Ureter (tissue), 1 donor: ENCODE data around the gene SFXN5. TPM values are rescaled to one million over a fixed set of nuclear protein-coding genes. Genes with fewer than 3 reads are reported as not detected.
A peak's percentile ranks its signal among the peaks of the same experiment; 100 is the strongest.
"Not testable (repeated sequence)": the region's sequence is repeated elsewhere in the genome, so short reads cannot be mapped to it uniquely, and the experiment has no call there.

Experiments used
- DNase-seq: peaks from one replicate; pipeline ENCODE4 v3.0.0-alpha.2; 2020; ENCODE audit warnings: low spot score
- total RNA-seq: library from RNA; stranded (reverse); gene quantifications from one replicate; pipeline ENCODE4 v1.2.4, GENCODE V29; 2023
- donor health status: DM: yes; HTN: yes; CAD: no.

The SFXN5 gene
- total RNA-seq, 1 donor from 2014 or later, result 28.6 TPM

DNA sequence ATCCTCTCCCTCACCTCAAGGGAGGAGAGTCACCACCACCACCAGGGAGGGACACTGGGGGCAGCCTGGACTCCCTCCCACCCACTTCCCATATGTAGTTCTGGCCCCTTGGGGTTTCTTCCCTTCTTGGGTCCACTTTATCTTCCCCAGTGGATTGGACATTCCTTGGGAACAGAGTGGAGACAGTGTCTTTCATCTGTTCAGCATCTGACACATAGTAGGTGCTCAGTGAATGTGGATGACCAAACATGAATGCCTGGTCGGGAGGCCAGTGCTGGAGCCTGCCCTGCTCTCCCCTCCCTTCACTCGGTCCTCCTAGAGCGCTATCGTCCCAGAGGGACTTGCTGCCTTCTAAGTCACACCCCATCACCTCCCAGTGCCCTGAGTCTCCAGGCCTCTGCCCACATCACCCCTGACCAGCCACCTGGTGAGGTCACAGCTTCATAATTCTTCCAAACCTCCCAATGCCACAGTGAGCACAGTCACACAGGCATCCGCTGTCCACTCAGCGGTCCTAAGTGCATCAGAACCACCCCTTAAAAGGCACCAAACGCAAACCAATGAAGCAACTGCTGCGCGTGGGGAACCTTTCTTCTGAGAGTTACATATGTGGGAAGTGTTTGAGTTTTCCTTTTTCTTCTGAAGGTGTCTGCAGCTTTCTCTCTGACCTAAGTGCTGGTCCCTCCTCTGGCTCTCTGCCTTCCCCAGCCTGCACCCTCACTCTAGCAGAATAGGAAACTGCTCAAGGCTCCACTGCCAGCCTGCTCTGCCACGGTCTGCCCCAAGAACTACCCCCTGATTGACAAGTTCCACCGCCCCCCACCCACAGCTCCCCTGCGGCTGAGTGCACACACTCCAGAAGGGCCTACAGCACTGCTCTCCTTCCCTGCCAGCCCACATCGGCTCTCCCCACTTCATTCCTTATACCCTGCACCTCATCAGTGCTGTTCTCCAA, 7.2 kb upstream of the SFXN5 start:
- no peak for DNase-seq

DNA sequence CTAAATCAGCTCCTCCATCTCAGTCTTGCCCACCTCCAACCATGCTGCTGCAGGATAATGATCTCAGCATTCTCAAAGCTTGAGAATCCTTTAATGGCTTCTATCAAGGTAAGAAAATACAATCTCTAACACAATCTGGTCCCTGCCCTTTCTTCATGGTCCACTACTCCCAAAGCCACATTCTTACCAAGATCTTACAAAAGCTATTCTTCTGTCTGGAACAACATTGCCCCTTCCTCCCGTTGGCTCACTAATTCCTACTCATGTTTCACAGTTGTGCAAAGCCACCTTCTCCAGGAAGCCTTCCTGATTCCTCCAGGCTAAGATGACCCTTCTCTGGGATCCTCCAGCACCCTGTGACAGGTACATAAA, 5.9 kb upstream of the SFXN5 start:
- no peak for DNase-seq

DNA sequence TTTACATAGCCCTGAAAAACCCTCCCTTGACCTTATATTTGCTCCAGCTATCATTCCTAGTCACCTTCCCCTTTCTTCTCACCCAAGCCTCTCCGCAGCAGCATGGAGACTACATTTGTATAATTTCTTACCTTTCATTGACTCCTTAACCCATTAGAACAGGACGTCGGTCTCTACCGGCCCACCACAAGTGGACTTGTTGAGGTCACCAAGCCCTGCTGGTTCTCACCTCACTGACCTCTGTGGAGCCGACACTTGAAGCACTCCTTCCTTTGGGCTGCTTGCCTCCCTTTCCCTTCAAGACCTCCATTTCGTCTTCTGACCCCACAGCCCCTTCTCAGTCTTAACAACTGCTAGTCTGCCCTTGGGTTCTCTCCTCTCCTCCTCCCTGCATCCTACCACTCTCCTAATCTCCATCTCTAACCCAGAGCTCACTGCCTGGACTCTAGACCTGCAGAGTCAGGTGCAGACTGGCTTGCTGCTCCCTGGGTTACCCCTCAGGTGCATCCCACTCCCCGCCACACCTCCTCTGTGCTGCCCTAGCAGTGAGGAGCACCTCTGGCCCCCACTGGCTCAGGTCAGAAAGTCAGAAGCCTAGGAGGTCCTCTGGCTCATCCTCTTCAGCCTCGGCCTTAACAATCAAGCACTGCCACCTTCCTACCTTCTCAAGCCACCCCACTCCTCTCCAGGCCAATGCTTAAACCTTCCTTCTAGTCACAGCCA, 5.3 kb upstream of the SFXN5 start:
- DNase-seq, result no peak

DNA sequence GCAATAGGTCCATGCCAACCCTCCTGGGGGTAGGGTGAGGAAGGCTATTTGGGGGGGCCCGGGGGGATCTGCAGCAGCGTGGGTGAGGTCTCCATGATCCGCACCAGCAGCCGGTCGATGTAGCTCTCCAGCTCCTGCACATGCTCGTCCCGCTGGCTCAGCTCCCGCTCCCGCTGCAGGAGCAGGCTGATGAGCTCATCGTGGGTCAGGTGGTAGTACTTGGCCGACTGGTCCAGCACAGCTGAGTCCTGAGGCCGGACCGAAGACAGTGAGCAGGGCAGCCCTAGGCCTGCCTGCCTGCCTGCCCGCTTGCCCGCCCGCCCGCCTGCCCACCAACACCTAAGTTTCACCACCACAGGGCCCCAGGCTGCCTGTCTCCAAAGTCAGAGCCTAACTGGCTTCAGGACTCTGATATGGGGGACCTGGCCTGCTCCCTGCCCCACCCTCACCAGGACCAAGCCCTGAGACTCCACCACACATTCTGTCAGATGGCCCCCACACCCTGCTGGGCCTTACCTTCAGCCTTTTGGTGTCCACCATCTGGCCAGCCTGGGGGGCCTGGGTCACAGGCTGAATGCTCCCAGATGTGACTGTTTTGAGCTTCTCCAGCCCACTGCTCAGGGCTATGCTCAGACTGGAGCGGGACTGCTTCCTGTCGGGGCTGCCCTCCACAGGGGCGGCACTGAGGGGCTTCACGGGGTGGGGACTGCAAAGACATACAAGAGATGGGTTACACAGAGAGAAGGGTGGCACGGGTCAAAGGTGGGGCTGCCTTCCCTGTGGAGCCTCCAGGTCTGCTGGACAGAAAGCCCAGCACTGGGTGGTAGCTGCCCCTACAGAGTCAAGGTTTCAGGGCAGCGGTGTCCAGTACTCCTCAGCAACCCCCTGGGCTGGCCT, 4.2 kb upstream of the SFXN5 start:
- no peak for DNase-seq

DNA sequence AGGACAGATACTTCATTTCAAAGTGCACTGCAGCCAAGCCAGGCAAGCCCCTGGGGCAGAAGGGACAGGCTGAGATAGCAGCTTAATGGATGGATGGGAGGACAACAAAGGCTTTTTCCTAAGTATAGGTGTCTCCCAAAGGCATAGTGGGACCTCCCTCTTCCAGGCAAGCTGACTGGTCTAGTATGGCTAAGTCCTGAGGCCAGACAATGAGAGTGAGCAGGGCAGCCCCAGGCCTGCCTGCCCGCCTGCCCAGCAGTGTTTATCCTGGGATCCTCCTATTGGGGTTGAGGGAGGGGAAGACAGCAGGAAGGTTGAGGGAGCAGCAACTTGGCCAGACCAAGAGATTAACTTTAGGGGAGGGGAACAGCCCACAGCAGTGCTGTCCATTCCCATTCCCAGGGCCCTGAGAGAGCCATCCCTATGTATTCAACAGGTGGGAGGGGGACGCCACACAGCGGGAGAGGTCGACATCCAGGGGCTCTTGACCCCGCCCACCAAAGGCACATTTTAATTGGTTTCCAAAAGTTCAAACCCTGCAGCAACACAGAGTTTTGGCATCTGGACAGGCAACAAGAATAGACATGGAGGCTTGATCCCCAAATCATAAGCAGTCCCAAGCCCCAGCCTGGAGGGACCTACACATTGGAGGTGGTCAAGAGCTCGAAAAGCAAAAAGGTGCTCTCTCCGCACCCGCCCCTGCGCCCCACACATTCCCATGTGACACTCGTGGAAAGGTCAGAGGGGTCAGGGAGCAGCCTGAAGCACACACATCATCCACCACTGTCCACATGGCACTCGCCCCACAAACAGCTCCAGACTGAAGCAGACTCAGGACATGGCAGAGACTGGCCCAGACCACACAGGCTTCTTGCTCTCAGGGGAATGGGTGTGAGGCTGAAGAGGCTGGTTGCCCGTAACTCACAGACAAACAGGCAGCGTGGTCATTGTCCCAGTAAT, 2.9 kb upstream of the SFXN5 start:
- DNase-seq, result no peak

DNA sequence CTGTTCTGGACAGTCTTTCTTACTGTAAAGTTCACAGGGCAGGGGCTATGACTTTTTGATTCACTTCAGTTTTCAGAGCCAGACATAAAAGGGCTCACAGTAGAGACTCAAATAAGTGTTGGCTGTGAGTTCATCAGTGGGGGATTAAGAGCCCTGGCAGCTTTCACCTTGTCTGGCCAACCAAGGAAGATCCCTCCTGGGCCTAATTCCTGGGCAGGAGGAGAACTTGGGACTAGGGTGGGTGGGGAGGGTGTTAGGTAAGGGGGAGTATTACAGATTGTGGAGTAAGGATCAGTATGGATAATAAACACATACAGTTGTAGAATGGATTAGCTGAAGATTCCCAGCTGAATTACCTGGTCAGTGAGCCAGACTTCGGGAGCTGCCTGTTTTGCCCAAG, 904 bp upstream of the SFXN5 start:
- no peak for DNase-seq

DNA sequence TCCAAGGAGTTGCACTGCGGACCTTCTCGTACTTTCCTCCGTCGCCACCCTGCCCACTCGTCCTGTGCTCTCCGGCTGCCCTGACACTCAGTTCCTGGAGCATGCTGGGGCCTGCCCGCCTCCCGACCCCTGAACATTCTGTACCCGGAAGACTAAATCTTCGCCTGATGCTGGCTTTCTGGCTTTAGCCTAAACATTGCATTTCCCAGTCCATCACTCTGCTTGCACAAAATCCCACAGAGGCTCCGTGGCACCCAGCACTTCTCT, 550 bp upstream of the SFXN5 start:
- DNase-seq, result peak; percentile 72

DNA sequence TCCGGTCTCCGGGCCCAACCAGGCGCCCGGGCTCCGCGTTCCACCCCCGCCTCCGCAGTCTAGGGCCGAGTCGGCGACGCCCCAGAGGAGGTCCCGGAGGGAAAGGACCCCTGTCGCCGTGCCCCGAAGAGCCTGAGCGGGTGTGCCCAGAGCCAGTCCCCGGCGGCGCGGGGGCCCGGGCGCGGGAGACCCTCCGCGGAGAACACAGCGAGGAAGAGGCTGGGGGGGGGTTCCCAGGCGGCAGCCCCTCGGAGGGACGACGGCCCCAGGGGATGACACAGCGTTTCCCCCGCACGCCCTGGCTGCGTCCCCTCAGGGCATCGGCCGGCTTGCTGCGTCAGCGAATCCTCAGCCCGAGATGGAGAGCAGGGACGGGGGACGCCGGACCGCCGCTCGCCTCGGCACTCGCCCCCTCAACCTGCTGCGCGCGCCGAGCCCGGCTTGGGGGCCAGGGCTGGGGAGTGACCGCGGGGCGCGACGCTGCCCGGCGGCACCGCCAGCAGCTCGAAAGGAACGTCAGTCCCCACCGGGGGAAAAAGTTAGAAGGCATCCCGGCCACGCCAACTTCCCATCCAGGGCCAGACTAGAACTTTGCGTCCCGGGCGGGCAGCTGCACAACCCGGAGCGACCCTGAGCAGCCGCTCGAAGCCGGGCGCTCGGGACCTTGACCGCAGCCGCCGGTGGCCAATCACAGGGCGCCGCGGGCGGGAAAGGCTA, 711 bp downstream of the SFXN5 start:
- no peak for DNase-seq

DNA sequence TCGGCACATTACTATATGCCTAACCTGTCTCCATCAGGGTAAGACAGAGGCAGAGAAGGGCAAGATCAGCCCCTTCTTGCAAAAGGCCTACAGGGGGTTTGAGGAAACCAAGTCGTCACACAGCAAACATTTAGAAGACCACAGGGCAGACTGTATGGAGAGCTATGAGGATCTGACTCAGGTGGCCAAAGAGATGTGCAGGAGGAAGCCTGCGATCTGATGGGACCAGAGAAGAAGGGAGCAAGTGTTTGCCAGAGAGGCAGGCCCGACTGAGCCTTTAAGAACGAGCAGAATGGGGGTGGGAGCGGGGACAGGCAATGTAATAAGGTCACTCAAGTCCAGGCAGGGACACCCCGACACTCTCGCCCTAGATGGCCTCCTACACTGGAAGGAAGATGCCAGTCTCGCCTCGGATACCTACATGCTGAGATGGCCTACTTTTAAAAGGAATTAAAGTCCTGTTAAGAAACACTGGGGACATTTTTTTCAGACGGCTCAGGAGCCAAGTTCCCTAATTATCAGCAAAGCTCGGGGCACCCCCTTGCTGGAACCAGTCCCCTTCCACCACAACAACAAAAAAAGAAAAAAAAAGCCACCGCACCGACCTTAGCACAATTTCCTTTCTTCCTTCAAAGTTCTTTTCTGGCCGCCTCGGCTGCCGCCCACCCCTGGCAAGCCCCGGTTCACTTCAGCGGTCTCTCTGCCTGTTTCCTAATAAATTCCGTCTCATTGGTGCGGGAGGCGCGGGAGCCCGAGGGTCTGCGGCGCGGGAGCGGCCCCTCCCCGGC, 1.5 kb downstream of the SFXN5 start:
- DNase-seq, result no peak

DNA sequence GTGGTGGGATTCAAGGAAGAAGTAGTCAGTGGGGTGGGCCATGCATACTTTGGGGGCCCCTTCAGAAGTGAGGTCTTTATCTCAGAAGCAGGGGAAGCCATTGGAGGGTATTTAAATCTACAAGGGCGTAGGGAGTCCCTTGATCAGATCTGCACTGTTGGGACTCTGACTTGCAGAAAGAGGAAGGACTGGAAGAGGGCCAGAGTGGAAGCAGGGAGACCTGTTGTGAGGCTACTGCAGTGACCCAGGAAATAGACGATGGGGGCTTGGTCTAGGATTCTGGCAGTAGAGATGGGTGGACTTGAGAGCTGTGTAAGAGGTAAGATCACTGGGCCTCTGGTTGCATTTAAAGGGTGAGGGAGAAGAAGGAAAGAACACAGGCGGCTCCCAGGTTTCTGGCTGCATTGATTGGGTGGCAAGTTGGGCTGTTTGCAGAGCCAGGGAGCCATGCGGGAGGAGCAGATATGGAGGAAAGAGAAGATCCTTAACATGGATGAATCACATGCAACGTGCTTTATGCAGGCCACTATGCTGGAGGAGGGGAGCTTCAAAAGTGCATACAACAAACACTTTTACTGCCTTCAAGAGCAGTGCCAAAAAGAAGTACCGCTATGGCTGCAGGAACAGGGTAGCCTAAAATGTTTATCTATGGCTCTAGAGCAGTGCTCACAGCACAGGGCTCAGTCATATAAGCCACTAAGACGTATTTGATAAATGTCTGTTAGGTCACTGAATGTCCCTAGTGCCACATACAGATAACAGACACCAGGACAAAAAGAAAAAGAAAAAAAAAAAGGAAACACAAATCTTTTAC, 2.3 kb downstream of the SFXN5 start:
- no peak for DNase-seq

DNA sequence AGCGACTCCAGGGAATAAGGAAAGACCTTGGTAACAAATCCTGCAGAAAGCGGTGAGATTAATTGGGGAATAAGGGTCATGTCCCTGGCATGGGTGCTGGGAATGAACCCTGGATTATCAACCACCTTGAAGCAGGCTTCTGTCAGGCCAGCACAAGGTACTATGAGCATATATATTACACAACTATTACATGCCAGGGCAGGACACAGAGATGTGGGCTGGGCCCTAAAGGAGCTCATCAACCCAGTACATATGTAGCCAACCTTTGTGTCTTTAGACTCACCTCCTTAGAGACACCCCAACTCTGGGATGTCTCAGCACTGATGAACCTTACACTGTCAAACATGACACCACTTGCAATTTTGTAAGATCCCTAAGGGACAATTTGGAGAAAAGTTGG, 3.4 kb downstream of the SFXN5 start:
- DNase-seq, result no peak

DNA sequence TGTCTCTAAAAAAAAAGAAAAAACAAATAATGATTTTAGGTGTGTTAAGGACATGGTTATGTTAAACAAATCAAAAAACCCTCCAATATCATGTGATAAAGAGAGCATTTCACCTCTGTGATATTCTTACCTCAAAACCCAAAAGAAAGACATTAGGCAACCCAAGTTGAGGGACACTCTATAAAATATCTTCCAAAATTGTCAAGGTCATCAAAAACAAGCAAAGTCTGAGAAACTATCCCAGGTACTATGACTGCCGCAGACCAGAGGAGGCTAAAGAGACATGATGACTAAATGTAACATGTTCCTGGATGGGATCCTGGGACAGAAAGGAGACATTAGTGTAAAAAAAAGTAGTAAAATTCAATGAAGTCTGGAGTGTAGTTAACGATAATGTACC, 4.5 kb downstream of the SFXN5 start:
- DNase-seq, result no peak

DNA sequence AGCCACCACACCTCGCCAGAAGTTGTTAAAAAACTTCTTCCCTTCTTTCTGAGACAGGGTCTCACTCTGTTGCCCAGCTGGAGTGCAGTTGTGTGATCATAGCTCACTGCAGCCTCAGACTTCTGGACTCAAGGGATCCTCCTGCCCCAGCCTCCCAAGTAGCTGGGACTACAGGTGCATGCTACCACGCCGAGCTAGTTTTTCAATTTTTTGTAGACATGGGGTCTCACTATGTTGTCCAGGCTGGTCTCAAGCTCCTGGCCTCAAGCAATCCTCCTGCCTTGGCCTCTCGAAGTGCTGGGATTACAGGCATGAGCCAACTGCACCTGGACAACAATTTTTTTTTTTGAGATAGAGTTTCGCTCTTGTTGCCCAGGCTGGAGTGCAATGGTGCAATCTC, 6.4 kb downstream of the SFXN5 start:
- DNase-seq, result not testable (repeated sequence)

DNA sequence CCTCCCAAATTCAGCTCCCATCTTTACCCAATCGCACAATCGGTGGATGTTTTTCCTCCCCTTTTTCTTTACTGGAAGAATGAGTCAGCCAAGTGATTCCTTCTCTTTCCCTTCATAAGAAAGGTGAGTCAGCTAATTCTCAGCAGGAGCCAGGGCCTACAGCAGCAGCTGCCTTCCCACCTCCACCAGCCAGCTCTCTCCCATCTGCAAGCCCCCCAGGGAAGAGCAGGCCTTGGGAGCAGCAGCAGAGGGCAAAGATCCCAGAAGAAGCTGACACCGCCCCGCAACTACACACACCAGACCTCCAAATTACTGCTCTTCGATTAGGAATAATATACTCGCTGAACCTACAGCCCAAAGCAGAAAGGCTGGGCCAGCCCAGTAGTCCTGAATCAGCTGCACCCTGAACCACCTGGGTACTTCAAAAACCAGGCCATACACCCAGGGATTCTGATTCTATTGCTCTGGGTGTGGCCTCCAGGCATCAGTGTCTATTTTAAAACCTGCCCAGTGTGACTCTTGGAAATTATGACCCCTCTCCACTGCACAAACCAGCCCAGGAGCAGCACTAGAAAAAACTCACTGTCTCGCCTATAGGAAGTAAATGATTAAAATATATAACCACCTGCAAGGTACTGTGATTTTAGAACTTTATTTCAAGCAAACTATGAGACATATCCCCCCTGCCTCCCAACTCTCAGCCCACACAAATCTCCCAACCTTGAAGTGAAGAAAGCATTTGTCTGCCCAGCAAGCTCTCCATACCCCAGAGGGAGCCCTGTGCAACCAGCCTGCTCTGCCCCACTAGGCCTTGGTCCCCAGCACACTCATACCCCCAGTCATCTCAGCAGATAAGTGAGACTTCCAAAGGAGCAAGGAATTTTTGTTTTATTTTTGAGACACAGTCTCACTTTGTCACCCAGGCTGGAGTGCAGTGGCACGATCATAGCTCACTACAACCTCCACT, 7.3 kb downstream of the SFXN5 start:
- no peak for DNase-seq

DNA sequence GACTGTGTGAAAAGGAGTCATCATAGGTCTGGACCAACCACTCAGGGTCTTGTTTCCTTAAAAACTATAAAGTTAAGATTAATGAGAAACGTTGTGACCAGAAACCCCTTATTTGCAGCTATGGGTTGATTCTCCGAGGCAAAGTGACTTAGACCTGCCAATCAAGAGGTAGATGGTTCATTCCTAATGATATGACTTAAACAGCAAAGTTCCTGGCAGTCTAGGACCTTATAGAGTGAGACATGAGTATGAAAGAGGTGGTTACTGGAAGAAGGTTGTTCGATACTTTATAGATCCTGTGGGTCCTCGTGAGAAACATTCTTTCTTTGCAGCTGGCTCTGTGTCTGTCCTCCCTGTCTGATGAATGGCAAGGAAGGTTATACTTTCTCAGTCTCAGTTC, 8.0 kb downstream of the SFXN5 start:
- DNase-seq, result no peak

DNA sequence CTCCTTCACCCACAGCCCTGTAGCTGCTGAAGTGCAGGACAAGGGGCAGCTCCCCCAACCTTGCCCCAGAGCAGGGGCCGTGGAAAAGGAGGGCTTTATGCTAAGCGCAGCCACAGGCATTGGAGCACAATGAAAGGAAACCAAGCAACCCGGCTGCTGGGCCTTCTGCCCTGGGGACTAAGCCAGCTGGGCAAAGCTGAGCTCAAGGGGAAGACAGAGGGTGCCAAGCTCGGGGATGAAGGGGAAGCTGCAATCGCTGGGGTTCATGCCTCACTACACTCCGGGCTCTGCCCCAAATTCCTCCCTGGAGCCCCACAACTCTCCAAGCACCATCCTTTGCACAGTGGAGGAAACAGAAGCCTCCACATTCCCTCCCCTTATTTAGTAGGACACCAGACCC, 12.4 kb downstream of the SFXN5 start:
- DNase-seq, result no peak

DNA sequence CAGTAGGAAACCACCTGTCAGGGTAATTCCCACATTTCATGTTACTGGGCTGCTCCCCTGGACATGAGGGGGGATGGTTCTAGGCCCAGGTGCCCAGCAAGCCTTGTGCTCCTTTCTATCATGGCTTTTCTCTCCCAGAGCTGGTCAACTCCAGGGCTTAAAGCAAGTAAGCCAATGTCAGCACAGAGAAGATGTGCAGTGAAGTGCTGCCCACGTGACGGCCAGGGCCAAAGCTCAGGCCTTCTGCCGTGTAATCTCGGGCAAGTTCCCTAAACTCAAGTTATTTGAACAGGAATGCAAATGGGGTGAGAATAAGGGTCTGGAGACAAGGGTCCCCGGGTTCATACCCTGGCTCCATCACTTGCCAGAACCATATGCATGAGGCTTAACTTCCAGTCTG, 16.5 kb downstream of the SFXN5 start:
- no peak for DNase-seq
